MM.1S (cell line): ENCODE measurements around the gene PRIMPOL.

Source experiments
- DNase-seq: peaks from one replicate; pipeline ENCODE4 v3.0.0-alpha.2; 2015
- H2AFZ ChIP-seq: fragments of 300-600 bp; sonication (generic); 2 replicates; pipeline ENCODE4 v1.6.0; 2016; ENCODE audit warnings: antibody characterized with exemption, low read length
- H3F3A ChIP-seq: fragments of 300-600 bp; sonication (generic); 2 replicates; pipeline ENCODE4 v1.6.1; 2016; ENCODE audit warnings: mild to moderate bottlenecking, antibody characterized with exemption, low read length, moderate library complexity, mixed read lengths; ENCODE audit not compliant: insufficient read depth
- H3K27ac ChIP-seq: fragments of 300-600 bp; sonication (generic); 2 replicates; pipeline ENCODE4 v1.5.1; 2016; ENCODE audit warnings: mild to moderate bottlenecking, low read length
- H3K27me3 ChIP-seq: fragments of 300-600 bp; sonication (generic); replicated peaks from 2 replicates; pipeline ENCODE4 v1.6.0; 2016; ENCODE audit warnings: low read length; ENCODE audit not compliant: insufficient read depth
- H3K36me3 ChIP-seq: fragments of 300-600 bp; sonication (generic); replicated peaks from 2 replicates; pipeline ENCODE4 v1.6.1; 2016; ENCODE audit warnings: mild to moderate bottlenecking, low read length, mixed read lengths; ENCODE audit not compliant: insufficient read depth
- H3K4me1 ChIP-seq: fragments of 300-600 bp; sonication (generic); 2 replicates; pipeline ENCODE4 v1.6.1; 2016; ENCODE audit warnings: low read length, mixed read lengths
- H3K4me2 ChIP-seq: fragments of 300-600 bp; sonication (generic); 2 replicates; pipeline ENCODE4 v1.6.0; 2016; ENCODE audit warnings: low read depth, low read length
- H3K4me3 ChIP-seq: fragments of 300-600 bp; sonication (generic); 2 replicates; pipeline ENCODE4 v1.5.1; 2016; ENCODE audit warnings: low read length, mixed read lengths
- H3K79me2 ChIP-seq: fragments of 300-600 bp; sonication (generic); 2 replicates; pipeline ENCODE4 v1.6.1; 2016; ENCODE audit warnings: mixed run types, low read length, mixed read lengths
- H3K9ac ChIP-seq: fragments of 300-600 bp; sonication (generic); 2 replicates; pipeline ENCODE4 v1.6.1; 2016; ENCODE audit warnings: low read length, mixed read lengths
- H3K9me2 ChIP-seq: fragments of 300-600 bp; sonication (generic); replicated peaks from 2 replicates; pipeline ENCODE4 v1.6.1; 2016; ENCODE audit warnings: mild to moderate bottlenecking, low read length, mixed read lengths; ENCODE audit not compliant: insufficient read depth
- H3K9me3 ChIP-seq: fragments of 300-600 bp; sonication (generic); replicated peaks from 2 replicates; pipeline ENCODE4 v1.6.1; 2016; ENCODE audit warnings: mild to moderate bottlenecking, low read length, mixed read lengths; ENCODE audit not compliant: insufficient read depth
- H4K20me1 ChIP-seq: fragments of 300-600 bp; sonication (generic); 2 replicates; pipeline ENCODE4 v1.6.1; 2016; ENCODE audit warnings: mild to moderate bottlenecking, low read length, moderate library complexity, mixed read lengths; ENCODE audit not compliant: insufficient read depth
- CTCF ChIP-seq: fragments of 300-600 bp; sonication (generic); IDR thresholded peaks from 2 replicates; pipeline ENCODE4 v1.5.1; 2016; ENCODE audit warnings: antibody characterized with exemption, low read length, mixed read lengths
- EZH2 ChIP-seq: fragments of 300-600 bp; sonication (generic); optimal IDR thresholded peaks from 2 replicates; pipeline ENCODE3; 2017; ENCODE audit warnings: low read depth, mild to moderate bottlenecking, antibody characterized with exemption, low read length, mixed read lengths
- EZH2phosphoT487 ChIP-seq: fragments of 300-600 bp; sonication (generic); IDR thresholded peaks from 2 replicates; pipeline ENCODE4 v1.6.1; 2018; ENCODE audit warnings: antibody characterized with exemption, low read length

PRIMPOL gene

GRCh38 chr4:184694412-184694956, 44.9 kb downstream of the PRIMPOL start:
- no peaks in the 10 kb centered on the region; the same call in 1 of the 2 replicates for H3K79me2 ChIP-seq
- no peak overlapping the region for H3K27ac ChIP-seq
- H2AFZ ChIP-seq = no peak overlapping the region
- H3K36me3 ChIP-seq = peaks cover 18% of the 10 kb centered on the region; the same call in 1 of the 2 replicates
- H3K4me2 ChIP-seq = no peak overlapping the region
- no peaks in the 10 kb centered on the region for H3K27me3 ChIP-seq
- H3K9me2 ChIP-seq = no peaks in the 10 kb centered on the region
- H3K4me1 ChIP-seq = peaks cover 27% of the 10 kb centered on the region
- H3K9me3 ChIP-seq = no peaks in the 10 kb centered on the region
- no peak overlapping the region for H3K4me3 ChIP-seq
- H3F3A ChIP-seq = peaks cover 35% of the 10 kb centered on the region
- H3K9ac ChIP-seq = no peak overlapping the region
- H4K20me1 ChIP-seq = no peaks in the 10 kb centered on the region
- TF ChIP-seq EZH2 = no peak
- TF ChIP-seq EZH2phosphoT487 = no peak
- no peak for TF ChIP-seq CTCF
- DNase-seq = no peak

DNA sequence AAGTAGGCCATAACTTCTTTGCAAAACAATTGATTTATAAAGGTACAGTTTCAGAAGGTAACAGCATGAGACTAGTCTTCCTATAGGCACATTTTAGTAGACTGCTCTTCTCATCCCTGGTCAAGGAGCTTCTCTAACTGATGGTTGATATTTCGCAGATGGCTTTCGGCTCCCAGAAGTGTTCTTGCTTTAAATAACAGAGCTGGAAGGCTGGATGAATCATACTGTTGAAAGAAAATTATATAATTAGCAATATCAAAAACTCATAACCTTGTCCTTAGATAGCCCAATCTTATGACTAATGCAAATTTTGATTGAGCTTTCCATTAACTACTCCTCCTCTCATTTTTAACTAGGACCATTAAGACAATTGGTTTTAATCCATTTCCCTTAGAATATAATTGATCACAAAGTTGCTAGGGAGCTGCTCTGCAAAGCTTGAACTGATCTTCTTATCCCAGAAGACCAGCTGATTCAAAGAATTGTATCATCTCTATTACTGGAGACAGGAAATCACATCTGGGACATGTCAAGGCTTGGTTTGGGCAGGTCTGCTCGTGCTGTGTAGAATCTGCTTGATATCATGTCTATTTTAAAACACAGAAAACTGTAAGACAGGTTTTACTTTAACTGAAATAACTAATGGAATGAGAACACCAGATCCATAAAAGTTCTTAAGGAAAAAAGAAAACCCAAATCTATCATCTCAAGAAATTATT, 45.8 kb downstream of the PRIMPOL start:
- Histone ChIP-seq H3K4me1 (peaks cover 34% of the 10 kb centered on the region), H3F3A (peaks cover 43% of the 10 kb centered on the region), H3K36me3 (peaks cover 18% of the 10 kb centered on the region), H3K9me3 (no peaks in the 10 kb centered on the region), H3K9ac (no peak overlapping the region), H3K27me3 (no peaks in the 10 kb centered on the region), H3K9me2 (no peaks in the 10 kb centered on the region), H3K27ac (no peak overlapping the region), H3K4me3 (no peak overlapping the region), H2AFZ (no peak overlapping the region), H3K79me2 (peaks cover 1% of the 10 kb centered on the region; the same call in 1 of the 2 replicates), H3K4me2 (no peak overlapping the region), H4K20me1 (no peaks in the 10 kb centered on the region)
- DNase-seq = no peak
- TF ChIP-seq CTCF = no peak
- no peak for TF ChIP-seq EZH2phosphoT487
- no peak for TF ChIP-seq EZH2

DNA sequence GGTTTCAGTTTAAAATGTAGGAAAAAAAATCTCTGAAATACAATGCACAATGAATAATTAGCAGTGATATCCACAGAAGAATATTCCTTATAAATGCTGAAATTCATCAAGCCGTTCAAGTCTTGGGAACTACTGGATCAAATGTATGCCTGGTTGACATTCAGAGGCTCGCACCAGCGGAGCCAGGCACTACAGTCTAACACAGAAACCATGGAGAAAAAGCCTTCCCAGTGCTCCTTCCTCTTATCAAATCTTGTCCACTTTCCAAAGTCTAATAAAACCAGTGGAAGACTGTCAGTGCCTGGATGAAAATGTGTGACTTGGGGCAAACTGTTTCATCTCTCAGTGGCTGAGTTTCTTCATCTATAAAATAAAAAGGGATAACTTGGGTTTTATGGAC, 48.4 kb downstream of the PRIMPOL start:
- peaks cover 27% of the 10 kb centered on the region for H3K36me3 ChIP-seq
- TF ChIP-seq EZH2phosphoT487 (no peak), EZH2 (no peak), CTCF (no peak)

More for the DNA sequence above, 48.4 kb downstream of the PRIMPOL start:
- H3K4me3 ChIP-seq = peak overlapping the region; percentile 30
- H3K9me2 ChIP-seq = no peaks in the 10 kb centered on the region
- peaks cover 41% of the 10 kb centered on the region for H3K4me1 ChIP-seq
- peak overlapping the region; percentile 15; the same call in 1 of the 2 replicates for H3K9ac ChIP-seq
- no peaks in the 10 kb centered on the region for H3K9me3 ChIP-seq
- H2AFZ ChIP-seq = no peak overlapping the region
- H3K79me2 ChIP-seq = peaks cover 10% of the 10 kb centered on the region; the same call in 1 of the 2 replicates
- peak overlapping the region; percentile 88 for H3K4me2 ChIP-seq
- H3K27me3 ChIP-seq = no peaks in the 10 kb centered on the region
- peaks cover 46% of the 10 kb centered on the region for H3F3A ChIP-seq
- H3K27ac ChIP-seq = peak overlapping the region; percentile 72
- no peaks in the 10 kb centered on the region for H4K20me1 ChIP-seq
- no peak for DNase-seq
